Activated CD4-positive, alpha-beta T cell treated with anti-CD3 and anti-CD28 coated beads for 4 hours (primary cell): ENCODE data around the gene HSPA12A.

Experiments used
- DNase-seq, 2 donors: peaks; one replicate each; pipeline ENCODE4 v3.0.0-alpha.2; 2020

The HSPA12A gene

GRCh38 chr10:116770281-116770680, 27.9 kb upstream of the HSPA12A start:
- no peak for DNase-seq

GRCh38 chr10:116769791-116770190, 27.4 kb upstream of the HSPA12A start:
- DNase-seq: no peak

GRCh38 chr10:116769368-116769767, 27.0 kb upstream of the HSPA12A start:
- no peak for DNase-seq

GRCh38 chr10:116768786-116769185, 26.4 kb upstream of the HSPA12A start:
- DNase-seq: no peak

- DNase-seq: no peak
Measured at GRCh38 chr10:116766837-116767634, 24.7 kb upstream of the HSPA12A start.

GRCh38 chr10:116766241-116766827, 24.0 kb upstream of the HSPA12A start:
- no peak for DNase-seq

GRCh38 chr10:116765648-116766081, 23.3 kb upstream of the HSPA12A start:
- DNase-seq: peak in 1 of 2 donors; percentile 40

GRCh38 chr10:116764979-116765378, 22.6 kb upstream of the HSPA12A start:
- DNase-seq: no peak

- no peak for DNase-seq
Measured at GRCh38 chr10:116763440-116763839, 21.1 kb upstream of the HSPA12A start.

GRCh38 chr10:116761883-116762282, 19.5 kb upstream of the HSPA12A start:
- no peak for DNase-seq

GRCh38 chr10:116760919-116761318, 18.6 kb upstream of the HSPA12A start:
- DNase-seq: no peak

GRCh38 chr10:116757246-116757645, 14.9 kb upstream of the HSPA12A start:
- no peak for DNase-seq

GRCh38 chr10:116756277-116756676, 13.9 kb upstream of the HSPA12A start:
- no peak for DNase-seq

GRCh38 chr10:116753759-116754158, 11.4 kb upstream of the HSPA12A start:
- DNase-seq: no peak

- DNase-seq: no peak
Measured at GRCh38 chr10:116752969-116753665, 10.8 kb upstream of the HSPA12A start.

GRCh38 chr10:116752563-116752962, 10.2 kb upstream of the HSPA12A start:
- no peak for DNase-seq

- no peak for DNase-seq
Measured at GRCh38 chr10:116748471-116748870, 6.1 kb upstream of the HSPA12A start.

GRCh38 chr10:116748041-116748440, 5.7 kb upstream of the HSPA12A start:
- DNase-seq: no peak

- DNase-seq: no peak
Measured at GRCh38 chr10:116747325-116747724, 5.0 kb upstream of the HSPA12A start.

- no peak for DNase-seq
Measured at GRCh38 chr10:116744885-116745284, 2.5 kb upstream of the HSPA12A start.

- no peak for DNase-seq
Measured at GRCh38 chr10:116744163-116744753, 1.9 kb upstream of the HSPA12A start.

GRCh38 chr10:116743266-116744064, 1.1 kb upstream of the HSPA12A start:
- no peak for DNase-seq
